PC-3 (cell line): ENCODE results near the gene PDE3B. TPM values are rescaled to one million over a fixed set of nuclear protein-coding genes. Genes with fewer than 3 reads are reported as not detected.

Source experiments
- ATAC-seq: fragments of 200-7000 bp; cut with Tn5 transposase; 2 replicates; pipeline ENCODE4 v1.9.1; 2020; ENCODE audit warnings: mild to moderate bottlenecking, moderate library complexity
- BruUV-seq: library from RNA; stranded (reverse); fragments of 400-500 nt; replicated peaks from 2 replicates; lab custom pipeline; 2021; lab: Mats Ljungman, UMichigan
- CTCF ChIA-PET: fragments of 300-600 bp; sonication (Branson Sonifier 250); formaldehyde crosslinking; loops from one replicate; lab custom pipeline; 2022; ENCODE audit warnings: antibody characterized with exemption; lab: Charles Lee
- POLR2A ChIA-PET: fragments of 300-600 bp; sonication (Branson Sonifier 250); formaldehyde crosslinking; loops from one replicate; lab custom pipeline; 2022; ENCODE audit warnings: antibody characterized with exemption; ENCODE audit not compliant: unreplicated experiment; lab: Charles Lee
- DNase-seq: peaks from one replicate; pipeline ENCODE4 v3.0.0-alpha.2; 2015
- H2AFZ ChIP-seq: fragments of 300-600 bp; sonication (generic); 2 replicates; pipeline ENCODE4 v1.6.0; 2016; ENCODE audit warnings: antibody characterized with exemption, low read length
- H3F3A ChIP-seq: fragments of 300-600 bp; sonication (generic); one replicate; pipeline ENCODE4 v1.6.0; 2017; ENCODE audit warnings: antibody characterized with exemption, low read length, control low read depth, mild to moderate bottlenecking; ENCODE audit not compliant: unreplicated experiment
- H3K27ac ChIP-seq: fragments of 300-600 bp; sonication (generic); 2 replicates; pipeline ENCODE4 v1.5.1; 2016; ENCODE audit warnings: mild to moderate bottlenecking, low read length
- H3K27me3 ChIP-seq: fragments of 300-600 bp; sonication (generic); 2 replicates; pipeline ENCODE4 v1.6.1; 2016; ENCODE audit warnings: low read length, mixed read lengths
- H3K36me3 ChIP-seq: fragments of 300-600 bp; sonication (generic); 2 replicates; pipeline ENCODE4 v1.6.1; 2016; ENCODE audit warnings: low read depth, mixed run types, low read length, mixed read lengths
- H3K4me1 ChIP-seq: fragments of 300-600 bp; sonication (generic); 2 replicates; pipeline ENCODE4 v1.5.1; 2016; ENCODE audit warnings: low read length; ENCODE audit not compliant: insufficient read depth
- H3K4me2 ChIP-seq: fragments of 300-600 bp; sonication (generic); 2 replicates; pipeline ENCODE4 v1.6.0; 2016; ENCODE audit warnings: low read length
- H3K4me3 ChIP-seq: fragments of 300-600 bp; sonication (generic); 2 replicates; pipeline ENCODE4 v1.5.1; 2016; ENCODE audit warnings: mild to moderate bottlenecking, low read length, mixed read lengths
- H3K79me2 ChIP-seq: fragments of 300-600 bp; sonication (generic); 2 replicates; pipeline ENCODE4 v1.6.1; 2017; ENCODE audit warnings: low read length, mixed read lengths
- H3K9ac ChIP-seq: fragments of 300-600 bp; sonication (generic); 2 replicates; pipeline ENCODE4 v1.6.0; 2016; ENCODE audit warnings: mild to moderate bottlenecking, low read length
- H3K9me2 ChIP-seq: fragments of 300-600 bp; sonication (generic); replicated peaks from 2 replicates; pipeline ENCODE4 v1.6.1; 2016; ENCODE audit warnings: mixed run types, low read length, mixed read lengths
- H3K9me3 ChIP-seq: fragments of 300-600 bp; sonication (generic); 2 replicates; pipeline ENCODE4 v1.6.1; 2016; ENCODE audit warnings: low read length, mixed read lengths
- H4K20me1 ChIP-seq: fragments of 300-600 bp; sonication (generic); 2 replicates; pipeline ENCODE4 v1.6.1; 2016; ENCODE audit warnings: low read length, mixed read lengths
- CTCF ChIP-seq: fragments of 300-600 bp; sonication (generic); conservative IDR thresholded peaks from 2 replicates; pipeline ENCODE4 v1.5.1; 2017; ENCODE audit warnings: antibody characterized with exemption, low read depth, mild to moderate bottlenecking, low read length
- EZH2 ChIP-seq: fragments of 300-600 bp; sonication (generic); IDR thresholded peaks from one replicate; pipeline ENCODE4 v1.6.1; 2017; ENCODE audit warnings: antibody characterized with exemption, mild to moderate bottlenecking, low read length; ENCODE audit not compliant: unreplicated experiment
- EZH2phosphoT487 ChIP-seq: fragments of 300-600 bp; sonication (generic); IDR thresholded peaks from 2 replicates; pipeline ENCODE4 v1.6.1; 2018; ENCODE audit warnings: mild to moderate bottlenecking, antibody characterized with exemption, low read length, borderline replicate concordance
- intact Hi-C: fragments of 100-400 bp; cut with micrococcal nuclease; formaldehyde crosslinking; loops from 2 replicates; pipeline ENCODE4 v1.9.0; 2023
- total RNA-seq: library from RNA; depleted of rRNA; stranded (reverse); fragments of >200 nt; gene quantifications from 2 replicates; pipeline ENCODE4 v1.2.3, GENCODE V29; 2014

The PDE3B gene
- total RNA-seq, 1 experiment from 2014 or later = 0.11 TPM

- DNase-seq (no peak), ATAC-seq (no peak)
- no peak overlapping the region for H3K4me2 ChIP-seq
- ChIA-PET CTCF (interaction anchor here (0.6 kb wide), 1 partner anchor 107 kb away, joined by 3 read pairs; no protein-coding TSS in a partner anchor), POLR2A (no interaction called here)
- no TSS peak for BruUV-seq
- no peak overlapping the region for H3K9ac ChIP-seq
- intact Hi-C loops = no loop called here
- no peak overlapping the region for H2AFZ ChIP-seq
- H3K79me2 ChIP-seq = no peaks in the 10 kb centered on the region
- H4K20me1 ChIP-seq = no peaks in the 10 kb centered on the region
- H3K27ac ChIP-seq = no peak overlapping the region
- H3K36me3 ChIP-seq = no peaks in the 10 kb centered on the region
- no peaks in the 10 kb centered on the region for H3F3A ChIP-seq
- no peaks in the 10 kb centered on the region for H3K4me1 ChIP-seq
- H3K4me3 ChIP-seq = no peak overlapping the region
- H3K9me2 ChIP-seq = no peaks in the 10 kb centered on the region
- TF ChIP-seq EZH2phosphoT487 = no peak
- TF ChIP-seq EZH2 = no peak
- TF ChIP-seq CTCF = no peak
- peaks cover 62% of the 10 kb centered on the region for H3K27me3 ChIP-seq
- H3K9me3 ChIP-seq = no peaks in the 10 kb centered on the region
These were observed 5.7 kb upstream of the PDE3B start for GRCh38 chr11:14637868-14638409.

GRCh38 chr11:14638561-14638960 lies 5.0 kb upstream of the PDE3B start:
- TF ChIP-seq EZH2 (no peak), EZH2phosphoT487 (no peak), CTCF (no peak)
- H3K4me1 ChIP-seq = no peaks in the 10 kb centered on the region
- ChIA-PET CTCF (interaction anchor here (0.6 kb wide), 1 partner anchor 108 kb away, joined by 3 read pairs; no protein-coding TSS in a partner anchor), POLR2A (no interaction called here)
- no peak overlapping the region for H3K27ac ChIP-seq
- no peaks in the 10 kb centered on the region for H3K36me3 ChIP-seq
- no peaks in the 10 kb centered on the region for H3F3A ChIP-seq
- H3K9ac ChIP-seq = no peak overlapping the region
- H3K79me2 ChIP-seq = no peaks in the 10 kb centered on the region
- no peak overlapping the region for H3K4me2 ChIP-seq
- H3K4me3 ChIP-seq = no peak overlapping the region
- no peaks in the 10 kb centered on the region for H4K20me1 ChIP-seq
- no peak for ATAC-seq
- peaks cover 63% of the 10 kb centered on the region for H3K27me3 ChIP-seq
- no peak overlapping the region for H2AFZ ChIP-seq
- no peaks in the 10 kb centered on the region for H3K9me3 ChIP-seq
- no peaks in the 10 kb centered on the region for H3K9me2 ChIP-seq
- no TSS peak for BruUV-seq
- DNase-seq = no peak
- intact Hi-C loops = no loop called here

GRCh38 chr11:14641801-14642200 lies 1.8 kb upstream of the PDE3B start:
- Histone ChIP-seq H2AFZ (no peak overlapping the region), H3F3A (no peaks in the 10 kb centered on the region), H3K9me2 (no peaks in the 10 kb centered on the region), H3K4me2 (no peak overlapping the region), H3K4me1 (peaks cover 5% of the 10 kb centered on the region; the same call in 1 of the 2 replicates), H4K20me1 (no peaks in the 10 kb centered on the region), H3K9me3 (no peaks in the 10 kb centered on the region), H3K27ac (no peak overlapping the region), H3K27me3 (peaks cover 75% of the 10 kb centered on the region), H3K36me3 (no peaks in the 10 kb centered on the region), H3K4me3 (no peak overlapping the region), H3K9ac (no peak overlapping the region), H3K79me2 (no peaks in the 10 kb centered on the region)
- intact Hi-C loops = loop anchor here (5.0 to 10.0 kb wide), 2 partner anchors 104 to 253 kb away; partner anchors contain the start of gene CYP2R1
- no peak for TF ChIP-seq EZH2
- TF ChIP-seq EZH2phosphoT487 = no peak
- TF ChIP-seq CTCF = no peak
- CTCF ChIA-PET = no interaction called here
- no peak for DNase-seq
- BruUV-seq = no TSS peak
- POLR2A ChIA-PET = no interaction called here
- no peak for ATAC-seq
